HT-29 (cell line): ENCODE results near the gene HS1BP3. TPM values are rescaled to one million over a fixed set of nuclear protein-coding genes. Genes with fewer than 3 reads are reported as not detected.

Experiments used
- DNase-seq: peaks from one replicate; pipeline ENCODE4 v3.0.0-alpha.2; 2015; ENCODE audit warnings: low spot score
- total RNA-seq: library from RNA; depleted of rRNA; stranded (reverse); fragments of >200 nt; shearing (Covaris generic); gene quantifications from 2 replicates; pipeline ENCODE4 v1.2.3, GENCODE V29; 2014

HS1BP3 gene
- total RNA-seq, 1 experiment from 2014 or later = 23.0 TPM

GRCh38 chr2:20619624-20620024 lies 31.3 kb downstream of the HS1BP3 start:
- no peak for DNase-seq

GRCh38 chr2:20618886-20619521 lies 31.9 kb downstream of the HS1BP3 start:
- peak; percentile 53 for DNase-seq

- DNase-seq = no peak
Observed at GRCh38 chr2:20618468-20618885, 32.4 kb downstream of the HS1BP3 start.

- peak; percentile 99 for DNase-seq
Observed at GRCh38 chr2:20617892-20618467, 32.9 kb downstream of the HS1BP3 start.

GRCh38 chr2:20617081-20617575 lies 33.8 kb downstream of the HS1BP3 start:
- DNase-seq = peak; percentile 62

- DNase-seq = no peak
Observed at GRCh38 chr2:20616341-20616871, 34.5 kb downstream of the HS1BP3 start.

- DNase-seq = no peak
Observed at GRCh38 chr2:20615466-20616241, 35.2 kb downstream of the HS1BP3 start.

- DNase-seq = no peak
Observed at GRCh38 chr2:20615068-20615465, 35.8 kb downstream of the HS1BP3 start.

- peak; percentile 86 for DNase-seq
Observed at GRCh38 chr2:20614201-20615067, 36.5 kb downstream of the HS1BP3 start.

GRCh38 chr2:20612925-20613916 lies 37.7 kb downstream of the HS1BP3 start:
- no peak for DNase-seq

GRCh38 chr2:20611844-20612356 lies 39.0 kb downstream of the HS1BP3 start:
- no peak for DNase-seq

- peak; percentile 96 for DNase-seq
Observed at GRCh38 chr2:20611077-20611843, 39.6 kb downstream of the HS1BP3 start.

- DNase-seq = no peak
Observed at GRCh38 chr2:20609995-20610357, 40.9 kb downstream of the HS1BP3 start.

GRCh38 chr2:20609349-20609994 lies 41.4 kb downstream of the HS1BP3 start:
- DNase-seq = peak; percentile 49

GRCh38 chr2:20608666-20609348 lies 42.1 kb downstream of the HS1BP3 start:
- DNase-seq = no peak

- DNase-seq = no peak
Observed at GRCh38 chr2:20607446-20607845, 43.5 kb downstream of the HS1BP3 start.

- no peak for DNase-seq
Observed at GRCh38 chr2:20606198-20606597, 44.7 kb downstream of the HS1BP3 start.

- DNase-seq = no peak
Observed at GRCh38 chr2:20604951-20605381, 45.9 kb downstream of the HS1BP3 start.
